Keratinocyte (primary cell): ENCODE data around the gene RASAL3. TPM values are rescaled to one million over a fixed set of nuclear protein-coding genes. Genes with fewer than 3 reads are reported as not detected.

ENCODE experiments used
- DNase-seq: peaks from one replicate; pipeline ENCODE4 v3.0.0-alpha.2; 2011; ENCODE audit warnings: low read depth, missing footprints, low spot score
- FAIRE-seq: peaks from 2 replicates; lab custom pipeline; 2011; peaks lifted over from hg19 to GRCh38; lab: Jason Lieb, UNC
- H2AFZ ChIP-seq: 2 replicates; pipeline ENCODE4 v1.6.0; 2012; ENCODE audit warnings: low read length, control low read depth, inconsistent platforms; ENCODE audit not compliant: control insufficient read depth
- H3K27ac ChIP-seq: 2 replicates; pipeline ENCODE4 v1.5.1; 2011; ENCODE audit warnings: low read length; ENCODE audit not compliant: control insufficient read depth, insufficient read depth
- H3K27me3 ChIP-seq: 3 replicates; pipeline ENCODE4 v1.6.0; 2011; ENCODE audit warnings: low read length; ENCODE audit not compliant: control insufficient read depth, insufficient read depth; ENCODE audit errors: extremely low read depth
- H3K36me3 ChIP-seq, 2 experiments: 2 replicates in 1 of 2; 3 replicates in 1 of 2; pipeline ENCODE4 v1.5.1; 2011; ENCODE audit warnings: low read length in 2 of 2, mild to moderate bottlenecking in 1 of 2; ENCODE audit not compliant: control insufficient read depth in 2 of 2, insufficient read depth in 2 of 2; ENCODE audit errors: extremely low read depth in 1 of 2
- H3K4me1 ChIP-seq: 3 replicates; pipeline ENCODE4 v1.5.1; 2011; ENCODE audit warnings: low read length; ENCODE audit not compliant: control insufficient read depth, insufficient read depth; ENCODE audit errors: extremely low read depth
- H3K4me2 ChIP-seq: 3 replicates; pipeline ENCODE4 v1.6.0; 2011; ENCODE audit warnings: low read depth, low read length; ENCODE audit not compliant: control insufficient read depth, insufficient read depth; ENCODE audit errors: extremely low read depth
- H3K4me3 ChIP-seq, 3 experiments: fragments of 200-600 bp in 1 of 3; sonication (generic) in 1 of 3; 2 replicates in 2 of 3; 3 replicates in 1 of 3; pipeline ENCODE4 v1.5.1; 2011 to 2016; ENCODE audit warnings: low read length in 3 of 3, mild to moderate bottlenecking in 3 of 3, control low read depth in 2 of 3, inconsistent platforms in 1 of 3, low read depth in 1 of 3, mixed read lengths in 1 of 3, mixed run types in 1 of 3, moderate library complexity in 1 of 3; ENCODE audit not compliant: control insufficient read depth in 2 of 3, insufficient read depth in 2 of 3; ENCODE audit errors: extremely low read depth in 1 of 3
- H3K79me2 ChIP-seq: 2 replicates; pipeline ENCODE4 v1.6.0; 2012; ENCODE audit warnings: low read length; ENCODE audit not compliant: control insufficient read depth, insufficient read depth
- H3K9ac ChIP-seq: 3 replicates; pipeline ENCODE4 v1.6.0; 2011; ENCODE audit warnings: low read length; ENCODE audit not compliant: control insufficient read depth, insufficient read depth; ENCODE audit errors: extremely low read depth
- H3K9me1 ChIP-seq: 3 replicates; pipeline ENCODE4 v1.6.0; 2011; ENCODE audit warnings: low read length; ENCODE audit not compliant: control insufficient read depth, insufficient read depth; ENCODE audit errors: extremely low read depth
- H3K9me3 ChIP-seq: 2 replicates; pipeline ENCODE4 v1.5.1; 2012; ENCODE audit warnings: low read depth, low read length; ENCODE audit not compliant: control insufficient read depth
- H4K20me1 ChIP-seq: 3 replicates; pipeline ENCODE4 v1.6.0; 2011; ENCODE audit warnings: low read length; ENCODE audit not compliant: control insufficient read depth, insufficient read depth; ENCODE audit errors: extremely low read depth
- CTCF ChIP-seq, 3 experiments: IDR thresholded peaks in 1 of 3; conservative IDR thresholded peaks in 1 of 3; optimal IDR thresholded peaks in 1 of 3; 2 replicates in 2 of 3; 3 replicates in 1 of 3; pipeline versions ENCODE3 to v1.5.1; 2011; ENCODE audit warnings: low read length in 3 of 3, mild to moderate bottlenecking in 3 of 3, moderate library complexity in 2 of 3, control low read depth in 1 of 3, inconsistent platforms in 1 of 3; ENCODE audit not compliant: insufficient read depth in 2 of 3; ENCODE audit errors: extremely low read depth in 1 of 3
- EZH2 ChIP-seq: IDR thresholded peaks from one replicate; pipeline ENCODE4 v1.6.1; 2012; ENCODE audit warnings: inconsistent platforms, mild to moderate bottlenecking, low read length, moderate library complexity
- dilution Hi-C: fragments of 300-500 bp; cut with MboI; formaldehyde crosslinking; loops from one replicate; pipeline ENCODE4 v1.7.0; 2020; ENCODE audit warnings: low sequenced_read_pairs; ENCODE audit not compliant: extremely low pct_ligation_motif_present
- polyA plus RNA-seq, 5 experiments: library from polyadenylated mRNA; depleted of rRNA in 3 of 5; stranded (reverse) in 3 of 5; stranded (forward) in 1 of 5; unstranded in 1 of 5; fragments of >200 nt; gene quantifications; 1 replicate in 1 of 5; 2 replicates in 3 of 5; 3 replicates in 1 of 5; pipeline versions ENCODE4 v1.2.1 to v1.2.3, GENCODE V29; 2011 to 2012; ENCODE audit warnings: missing spikeins in 2 of 5, low read depth in 1 of 5, low replicate concordance in 1 of 5

The RASAL3 gene
- polyA plus RNA-seq, 1 donor (not counting 4 experiments of a cell fraction or from before 2014, with no cell fraction given) = not detected

DNA sequence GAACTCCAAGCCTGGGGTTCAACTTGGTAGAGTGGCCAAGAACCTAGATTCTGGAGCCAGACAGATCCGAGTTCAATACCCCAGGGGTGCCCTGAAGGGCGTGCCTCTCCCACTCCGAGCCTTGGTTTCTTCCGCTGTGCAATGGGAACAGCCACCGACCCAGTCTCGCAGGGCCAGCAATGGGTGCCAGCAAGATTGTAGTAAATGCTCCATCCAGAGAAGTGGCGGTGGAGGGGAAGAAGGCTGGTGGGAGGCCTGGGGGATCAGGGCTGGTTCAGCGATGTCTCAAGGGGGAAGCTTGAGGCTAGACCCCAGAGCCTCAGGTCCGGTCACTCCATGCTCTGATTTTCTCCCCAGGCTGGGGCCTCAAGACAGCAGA is 19.1 kb downstream of the RASAL3 start:
- Histone ChIP-seq H3K9me1 (no peaks in the 10 kb centered on the region), H3K36me3 (no peaks in the 10 kb centered on the region), H3K27me3 (peaks cover 5% of the 10 kb centered on the region), H3K9ac (no peak overlapping the region), H4K20me1 (no peaks in the 10 kb centered on the region), H2AFZ (no peak overlapping the region), H3K4me3 (no peak overlapping the region), H3K4me2 (no peak overlapping the region), H3K9me3 (no peaks in the 10 kb centered on the region), H3K79me2 (no peaks in the 10 kb centered on the region), H3K27ac (no peak overlapping the region), H3K4me1 (no peaks in the 10 kb centered on the region)
- TF ChIP-seq CTCF (optimal IDR thresholded peaks at IDR 0.05 in 1 of 3, IDR thresholded peaks at IDR 0.05 in 1 of 3, conservative IDR thresholded peaks at IDR 0.05 in 1 of 3; ENCODE audit: extremely low read depth in 1 of 3, insufficient read depth in 2 of 3, low read length in 3 of 3) (no peak), EZH2 (no peak)
- dilution Hi-C loops = no loop called here
- DNase-seq (no peak), FAIRE-seq (no peak)

GRCh38 chr19:15444505-15445226 is 19.7 kb downstream of the RASAL3 start:
- no peak overlapping the region for H3K27ac ChIP-seq
- DNase-seq (no peak), FAIRE-seq (no peak)
- no peaks in the 10 kb centered on the region for H3K9me3 ChIP-seq
- H4K20me1 ChIP-seq = no peaks in the 10 kb centered on the region
- TF ChIP-seq EZH2 (no peak), CTCF (optimal IDR thresholded peaks at IDR 0.05 in 1 of 3, IDR thresholded peaks at IDR 0.05 in 1 of 3, conservative IDR thresholded peaks at IDR 0.05 in 1 of 3; ENCODE audit: extremely low read depth in 1 of 3, insufficient read depth in 2 of 3, low read length in 3 of 3) (no peak)
- H3K27me3 ChIP-seq = peaks cover 5% of the 10 kb centered on the region
- dilution Hi-C loops = no loop called here
- no peak overlapping the region for H3K4me3 ChIP-seq
- no peaks in the 10 kb centered on the region for H3K9me1 ChIP-seq
- no peak overlapping the region for H3K4me2 ChIP-seq
- no peaks in the 10 kb centered on the region for H3K36me3 ChIP-seq
- H2AFZ ChIP-seq = no peak overlapping the region
- no peak overlapping the region for H3K9ac ChIP-seq
- H3K79me2 ChIP-seq = no peaks in the 10 kb centered on the region
- H3K4me1 ChIP-seq = no peaks in the 10 kb centered on the region
